Measurements from ENCODE around the gene ZNF592.
"Not testable (repeated sequence)": the region's sequence is repeated elsewhere in the genome, so short reads cannot be mapped to it uniquely, and the experiment has no call there.

ZNF592 gene

GRCh38 chr15:84749111-84749991, 959 bp downstream of the ZNF592 start:
- peak; percentile 75 for DNase-seq

GRCh38 chr15:84750583-84751092, 2.2 kb downstream of the ZNF592 start:
- DNase-seq = peak; percentile 57

- DNase-seq = not testable (repeated sequence)
Measured at GRCh38 chr15:84751721-84752120, 3.3 kb downstream of the ZNF592 start.

GRCh38 chr15:84752195-84752594, 3.8 kb downstream of the ZNF592 start:
- DNase-seq = no peak

GRCh38 chr15:84752700-84753099, 4.3 kb downstream of the ZNF592 start:
- no peak for DNase-seq

- not testable (repeated sequence) for DNase-seq
Measured at GRCh38 chr15:84754889-84755288, 6.5 kb downstream of the ZNF592 start.

GRCh38 chr15:84755736-84756527, 7.5 kb downstream of the ZNF592 start:
- DNase-seq = no peak

GRCh38 chr15:84759018-84759417, 10.6 kb downstream of the ZNF592 start:
- no peak for DNase-seq

GRCh38 chr15:84760219-84760618, 11.8 kb downstream of the ZNF592 start:
- no peak for DNase-seq

- no peak for DNase-seq
Measured at GRCh38 chr15:84761607-84762131, 13.3 kb downstream of the ZNF592 start.

GRCh38 chr15:84762840-84763572, 14.6 kb downstream of the ZNF592 start:
- no peak for DNase-seq

- no peak for DNase-seq
Measured at GRCh38 chr15:84764585-84764984, 16.2 kb downstream of the ZNF592 start.

GRCh38 chr15:84764989-84765388, 16.6 kb downstream of the ZNF592 start:
- DNase-seq = no peak

- no peak for DNase-seq
Measured at GRCh38 chr15:84765675-84766074, 17.3 kb downstream of the ZNF592 start.

- DNase-seq = peak; percentile 72
Measured at GRCh38 chr15:84766461-84767035, 18.2 kb downstream of the ZNF592 start.

- no peak for DNase-seq
Measured at GRCh38 chr15:84772031-84772430, 23.6 kb downstream of the ZNF592 start.

- peak; percentile 39 for DNase-seq
Measured at GRCh38 chr15:84772467-84772866, 24.1 kb downstream of the ZNF592 start.

GRCh38 chr15:84773716-84774115, 25.3 kb downstream of the ZNF592 start:
- peak; percentile 43 for DNase-seq

GRCh38 chr15:84775867-84776449, 27.6 kb downstream of the ZNF592 start:
- DNase-seq = no peak

GRCh38 chr15:84778194-84778593, 29.8 kb downstream of the ZNF592 start:
- no peak for DNase-seq

GRCh38 chr15:84780492-84780891, 32.1 kb downstream of the ZNF592 start:
- DNase-seq = no peak

- no peak for DNase-seq
Measured at GRCh38 chr15:84781495-84781894, 33.1 kb downstream of the ZNF592 start.

Measured in hematopoietic multipotent progenitor cell treated with erythropoietin and hydrocortisone succinate and interleukin-3 and kit ligand, for 6 days (in vitro differentiated cells).